NOMO-1 (cell line): ENCODE data around the gene STARD9.

Experiments used
- DNase-seq, 2 experiments: peaks; one replicate each; lab custom pipeline; 2025; ENCODE audit not compliant: unreplicated experiment in 2 of 2; lab: John Stamatoyannopoulos, UW

STARD9 gene

GRCh38 chr15:42725331-42725903 lies 150.0 kb downstream of the STARD9 start:
- no peak for DNase-seq

GRCh38 chr15:42726114-42726513 lies 150.7 kb downstream of the STARD9 start:
- no peak for DNase-seq

GRCh38 chr15:42727750-42728381 lies 152.5 kb downstream of the STARD9 start:
- no peak for DNase-seq

GRCh38 chr15:42728560-42728959 lies 153.2 kb downstream of the STARD9 start:
- no peak for DNase-seq

DNA sequence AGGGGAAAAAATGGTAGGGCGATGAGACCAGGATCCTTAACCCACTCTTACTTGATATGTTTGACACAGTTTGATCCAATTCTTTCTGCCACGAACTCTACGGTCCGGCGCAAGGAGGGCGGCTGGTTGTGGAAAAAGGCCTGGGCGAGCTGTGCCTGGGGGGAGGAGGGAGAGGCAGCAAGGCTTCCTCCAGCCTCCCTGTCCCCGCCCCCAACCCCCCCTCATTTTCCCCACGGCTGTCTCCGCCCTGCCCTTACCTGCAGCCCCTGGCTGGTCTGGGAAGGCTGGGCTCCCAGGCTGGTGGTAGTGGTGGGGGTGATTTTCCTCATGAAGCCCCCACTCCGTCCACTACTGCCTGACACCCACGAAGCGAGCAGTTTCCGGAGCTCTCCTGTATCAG lies 153.6 kb downstream of the STARD9 start:
- DNase-seq, result no peak

GRCh38 chr15:42729409-42729808 lies 154.0 kb downstream of the STARD9 start:
- no peak for DNase-seq

- DNase-seq, result no peak
These were observed 154.7 kb downstream of the STARD9 start for GRCh38 chr15:42730135-42730534.

DNA sequence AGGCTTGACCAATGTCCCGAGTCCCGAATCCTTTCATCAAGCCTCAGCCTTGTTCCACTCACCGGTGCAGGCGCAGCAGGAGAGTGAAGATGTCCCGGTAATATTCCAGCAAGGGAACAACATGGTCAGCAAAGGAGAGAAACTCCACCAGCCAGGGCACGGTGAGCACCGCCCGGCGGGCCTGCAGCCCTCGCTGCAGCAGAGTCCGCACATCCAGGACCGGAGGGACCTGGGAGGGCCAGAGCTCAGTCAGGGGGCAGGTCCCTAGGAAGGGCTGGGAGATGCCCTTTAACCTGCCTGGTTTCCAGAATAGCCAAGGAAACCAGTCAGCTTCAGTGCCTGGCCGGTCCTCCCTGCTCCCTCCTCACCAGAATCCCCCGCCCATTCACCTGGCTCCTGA lies 155.1 kb downstream of the STARD9 start:
- DNase-seq, result no peak

GRCh38 chr15:42731461-42731860 lies 156.1 kb downstream of the STARD9 start:
- DNase-seq, result no peak

- DNase-seq, result no peak
These were observed 156.9 kb downstream of the STARD9 start for GRCh38 chr15:42732095-42732827.

DNA sequence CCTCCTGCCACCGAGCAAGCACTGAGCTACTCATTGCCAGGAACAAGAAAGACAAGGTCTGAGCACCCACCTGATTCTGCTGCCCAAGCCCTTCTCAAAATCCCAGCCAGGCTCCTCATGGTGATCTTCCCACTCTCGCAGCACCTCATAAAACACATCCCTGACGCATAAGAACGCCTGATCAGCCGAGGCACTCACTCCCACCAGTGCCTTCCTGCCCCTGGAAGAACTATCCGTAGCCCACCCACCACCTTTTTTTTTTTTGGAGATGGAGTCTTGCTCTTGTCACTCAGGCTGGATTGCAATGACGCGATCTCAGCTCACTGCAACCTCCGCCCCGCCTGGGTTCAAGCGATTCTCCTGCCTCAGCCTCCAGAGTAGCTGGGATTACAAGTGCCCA lies 157.6 kb downstream of the STARD9 start:
- no peak for DNase-seq

DNA sequence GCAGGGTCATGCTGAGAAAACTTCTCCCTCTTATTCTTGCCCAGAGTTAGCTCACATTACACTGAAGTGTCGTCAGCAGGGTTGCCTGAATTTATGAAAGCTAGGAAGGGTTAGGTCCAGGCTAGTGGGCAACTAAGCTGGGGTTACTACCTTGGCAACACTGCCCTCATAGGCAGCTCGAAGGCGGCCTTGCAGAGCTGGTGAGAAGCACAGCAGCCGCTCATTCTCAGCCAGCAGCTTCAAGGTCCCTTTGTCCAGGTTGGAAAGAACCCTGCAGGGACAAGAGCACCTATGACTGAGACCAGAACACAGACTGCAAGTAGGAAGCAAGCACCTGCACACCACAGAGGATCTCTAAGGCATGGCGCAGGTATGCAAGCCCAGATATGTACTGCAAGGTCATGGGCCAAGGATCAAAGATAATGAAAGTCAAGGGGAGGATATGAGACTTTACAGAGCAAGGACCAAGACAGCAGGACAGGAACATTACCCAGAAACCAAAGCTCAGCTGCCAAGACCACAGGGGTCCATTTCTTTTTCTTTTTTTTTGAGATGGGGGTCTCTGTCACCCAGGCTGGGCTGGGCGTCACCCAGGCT lies 158.8 kb downstream of the STARD9 start:
- DNase-seq, result no peak

- no peak for DNase-seq
These were observed 160.2 kb downstream of the STARD9 start for GRCh38 chr15:42735382-42736165.

- no peak for DNase-seq
These were observed 160.9 kb downstream of the STARD9 start for GRCh38 chr15:42736178-42736792.

GRCh38 chr15:42736793-42737528 lies 161.6 kb downstream of the STARD9 start, which contains the start of gene CDAN1:
Gene CDAN1, minus strand, starts transcription at chr15:42737128. Its CDS starts 26 bp downstream, at chr15:42737102.
- peak; percentile 75 to 83 for DNase-seq

DNA sequence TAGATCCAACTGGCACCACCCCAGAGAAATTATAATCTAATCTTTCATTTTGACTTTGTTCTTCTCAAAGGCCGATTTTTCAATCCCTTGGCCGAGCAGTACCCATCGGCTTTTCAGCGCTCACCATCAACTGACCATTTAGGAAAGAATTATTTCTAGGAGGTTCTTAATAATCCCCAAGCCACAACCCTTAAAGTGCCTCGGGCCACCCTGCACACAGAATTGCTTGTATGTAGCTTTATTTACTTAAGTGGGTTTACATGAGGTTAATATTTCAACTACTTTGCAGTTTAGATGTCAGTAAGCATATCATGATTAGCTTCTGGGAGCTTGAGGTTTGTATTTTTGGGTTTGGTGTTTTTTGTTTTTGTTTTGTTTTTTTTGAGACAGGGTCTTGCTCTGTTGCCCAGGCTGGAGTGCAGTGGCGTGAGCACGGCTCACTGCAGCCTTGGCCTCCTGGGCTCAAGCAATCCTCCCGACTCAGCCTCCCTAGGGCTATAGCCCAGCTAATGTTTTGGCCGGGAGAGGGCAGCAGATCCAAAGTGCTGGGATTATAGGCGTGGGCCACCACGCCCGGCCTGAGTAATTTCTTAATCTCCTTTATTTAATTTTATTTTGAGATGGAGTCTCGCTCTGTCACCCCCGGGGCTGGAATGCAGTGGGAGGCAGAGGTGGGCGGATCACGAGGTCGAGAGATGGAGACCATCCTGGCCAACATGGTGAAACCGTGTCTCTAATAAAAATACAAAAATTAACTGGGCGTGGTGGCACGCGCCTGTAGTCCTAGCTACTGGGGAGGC lies 162.3 kb downstream of the STARD9 start:
- DNase-seq, result peak; percentile 24 to 25

GRCh38 chr15:42741710-42742109 lies 166.3 kb downstream of the STARD9 start:
- no peak for DNase-seq

- no peak for DNase-seq
These were observed 166.7 kb downstream of the STARD9 start for GRCh38 chr15:42742149-42742548.

DNA sequence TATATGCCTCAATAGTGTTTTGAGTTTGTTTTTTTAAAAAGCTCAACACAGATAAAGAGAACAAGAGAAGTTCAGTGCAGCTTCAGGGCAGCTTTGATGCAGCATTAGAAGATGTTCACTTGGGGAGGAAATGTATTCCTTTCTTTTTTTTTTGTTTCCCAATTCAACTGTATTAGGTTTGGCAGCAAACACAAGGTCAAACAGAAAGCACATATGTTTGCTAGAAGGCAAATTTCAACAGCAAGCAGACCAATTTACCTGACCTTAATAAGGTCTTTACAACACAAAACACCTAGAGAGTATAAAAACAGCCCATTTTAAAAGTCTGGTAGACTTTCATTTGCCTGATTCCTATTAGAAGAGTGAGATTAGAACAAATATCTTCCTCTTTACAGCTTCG lies 168.8 kb downstream of the STARD9 start:
- no peak for DNase-seq
